ENCODE results near the gene STXBP5. TPM values are rescaled to one million over a fixed set of nuclear protein-coding genes. Genes with fewer than 3 reads are reported as not detected.

Gene STXBP5
- total and polyA plus RNA-seq, 2 of the 13 experiments (the other 11 are each of a cell fraction or from before 2014, with no cell fraction given), result 8.8 to 19.4 TPM

DNA sequence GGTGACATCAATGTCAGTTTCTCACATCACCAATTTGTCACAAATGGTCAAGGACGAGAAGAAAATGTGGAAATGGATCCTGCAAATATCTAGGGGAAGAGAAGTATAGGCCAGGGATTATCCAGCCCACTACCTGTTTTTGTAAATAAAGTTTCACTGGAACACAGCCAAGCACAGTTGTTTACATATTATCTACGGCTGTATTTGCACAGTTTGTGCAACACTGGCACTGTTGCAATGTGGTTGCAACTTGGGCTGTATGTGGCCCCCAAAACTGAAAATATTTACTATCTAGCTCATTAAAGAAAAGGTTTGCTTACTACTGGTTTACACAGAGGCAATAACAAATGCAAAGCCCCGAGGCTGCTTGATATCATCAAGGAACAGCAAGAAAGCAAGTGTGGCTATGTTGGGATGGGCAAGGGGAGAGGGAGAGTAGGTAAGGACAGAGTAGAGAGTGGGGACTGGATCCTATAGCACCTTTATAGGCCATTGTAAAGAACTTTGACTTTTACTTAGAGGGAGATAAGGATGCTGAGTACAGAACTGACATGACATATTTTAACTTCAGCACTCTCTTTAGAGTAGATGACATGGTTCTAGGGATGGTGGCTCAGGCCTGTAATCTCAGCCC, 11.8 kb upstream of the STXBP5 start (continued):
- TF ChIP-seq ZNF264 (CRISPR knock-in tag; IDR thresholded peaks at IDR 0.05) (peak; percentile 91; the same call in 1 of the 2 replicates), TEAD2 (CRISPR knock-in tag; IDR thresholded peaks at IDR 0.05) (no peak), ZNF350 (CRISPR knock-in tag; IDR thresholded peaks at IDR 0.05; ENCODE audit: borderline replicate concordance, low read depth) (peak; percentile 73; the same call in 1 of the 2 replicates), ZBTB21 (CRISPR knock-in tag; IDR thresholded peaks at IDR 0.05) (0 out of 2 replicates have a peak, but pooled peaks have one; percentile 43), TAF15 (IDR thresholded peaks at IDR 0.05; ENCODE audit: low read depth, low read length, poor library complexity, severe bottlenecking) (no peak), U2AF1 (optimal IDR thresholded peaks at IDR 0.05; ENCODE audit: low read depth, low read length) (no peak), MED13 (CRISPR knock-in tag; IDR thresholded peaks at IDR 0.05) (no peak), HOXA5 (CRISPR knock-in tag; IDR thresholded peaks at IDR 0.05) (peak; percentile 98), ZNF614 (CRISPR knock-in tag; IDR thresholded peaks at IDR 0.05; ENCODE audit: borderline replicate concordance) (peak; percentile 82), RBM39 (IDR thresholded peaks at IDR 0.05; ENCODE audit: low read depth, low read length, poor library complexity, severe bottlenecking) (no peak), ZNF570 (CRISPR knock-in tag; IDR thresholded peaks at IDR 0.05; ENCODE audit: borderline replicate concordance) (no peak), ZNF687 (CRISPR knock-in tag; IDR thresholded peaks at IDR 0.05) (no peak), PHF5A (CRISPR knock-in tag; IDR thresholded peaks at IDR 0.05; ENCODE audit: low read depth, unreplicated experiment) (no peak), TARDBP (CRISPR knock-in tag; IDR thresholded peaks at IDR 0.05) (peak; percentile 76; the same call in 1 of the 2 replicates), POLR2AphosphoS2 (IDR thresholded peaks at IDR 0.05; ENCODE audit: low read depth, low read length) (no peak), ZNF354B (CRISPR knock-in tag; IDR thresholded peaks at IDR 0.05) (no peak), ZC3H13 (CRISPR knock-in tag; IDR thresholded peaks at IDR 0.05) (no peak), FOXJ3 (CRISPR knock-in tag; IDR thresholded peaks at IDR 0.05; ENCODE audit: borderline replicate concordance) (peak; percentile 99; the same call in 1 of the 2 replicates), ZNF749 (CRISPR knock-in tag; IDR thresholded peaks at IDR 0.05; ENCODE audit: borderline replicate concordance) (peak; percentile 82; the same call in 1 of the 2 replicates)
- TF ChIP-seq, protein P1, sequence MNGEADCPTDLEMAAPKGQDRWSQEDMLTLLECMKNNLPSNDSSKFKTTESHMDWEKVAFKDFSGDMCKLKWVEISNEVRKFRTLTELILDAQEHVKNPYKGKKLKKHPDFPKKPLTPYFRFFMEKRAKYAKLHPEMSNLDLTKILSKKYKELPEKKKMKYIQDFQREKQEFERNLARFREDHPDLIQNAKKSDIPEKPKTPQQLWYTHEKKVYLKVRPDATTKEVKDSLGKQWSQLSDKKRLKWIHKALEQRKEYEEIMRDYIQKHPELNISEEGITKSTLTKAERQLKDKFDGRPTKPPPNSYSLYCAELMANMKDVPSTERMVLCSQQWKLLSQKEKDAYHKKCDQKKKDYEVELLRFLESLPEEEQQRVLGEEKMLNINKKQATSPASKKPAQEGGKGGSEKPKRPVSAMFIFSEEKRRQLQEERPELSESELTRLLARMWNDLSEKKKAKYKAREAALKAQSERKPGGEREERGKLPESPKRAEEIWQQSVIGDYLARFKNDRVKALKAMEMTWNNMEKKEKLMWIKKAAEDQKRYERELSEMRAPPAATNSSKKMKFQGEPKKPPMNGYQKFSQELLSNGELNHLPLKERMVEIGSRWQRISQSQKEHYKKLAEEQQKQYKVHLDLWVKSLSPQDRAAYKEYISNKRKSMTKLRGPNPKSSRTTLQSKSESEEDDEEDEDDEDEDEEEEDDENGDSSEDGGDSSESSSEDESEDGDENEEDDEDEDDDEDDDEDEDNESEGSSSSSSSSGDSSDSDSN (CRISPR knock-in tag; IDR thresholded peaks at IDR 0.05), result peak; percentile 60; the same call in 1 of the 2 replicates
- TF ChIP-seq, protein P2, sequence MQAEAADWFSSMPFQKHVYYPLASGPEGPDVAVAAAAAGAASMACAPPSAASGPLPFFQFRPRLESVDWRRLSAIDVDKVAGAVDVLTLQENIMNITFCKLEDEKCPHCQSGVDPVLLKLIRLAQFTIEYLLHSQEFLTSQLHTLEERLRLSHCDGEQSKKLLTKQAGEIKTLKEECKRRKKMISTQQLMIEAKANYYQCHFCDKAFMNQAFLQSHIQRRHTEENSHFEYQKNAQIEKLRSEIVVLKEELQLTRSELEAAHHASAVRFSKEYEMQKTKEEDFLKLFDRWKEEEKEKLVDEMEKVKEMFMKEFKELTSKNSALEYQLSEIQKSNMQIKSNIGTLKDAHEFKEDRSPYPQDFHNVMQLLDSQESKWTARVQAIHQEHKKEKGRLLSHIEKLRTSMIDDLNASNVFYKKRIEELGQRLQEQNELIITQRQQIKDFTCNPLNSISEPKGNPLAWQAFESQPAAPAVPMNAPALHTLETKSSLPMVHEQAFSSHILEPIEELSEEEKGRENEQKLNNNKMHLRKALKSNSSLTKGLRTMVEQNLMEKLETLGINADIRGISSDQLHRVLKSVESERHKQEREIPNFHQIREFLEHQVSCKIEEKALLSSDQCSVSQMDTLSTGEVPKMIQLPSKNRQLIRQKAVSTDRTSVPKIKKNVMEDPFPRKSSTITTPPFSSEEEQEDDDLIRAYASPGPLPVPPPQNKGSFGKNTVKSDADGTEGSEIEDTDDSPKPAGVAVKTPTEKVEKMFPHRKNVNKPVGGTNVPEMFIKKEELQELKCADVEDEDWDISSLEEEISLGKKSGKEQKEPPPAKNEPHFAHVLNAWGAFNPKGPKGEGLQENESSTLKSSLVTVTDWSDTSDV (CRISPR knock-in tag; IDR thresholded peaks at IDR 0.05), result no peak
